HepG2 (cell line): Measurements from ENCODE around the gene ZFP92. TPM values are rescaled to one million over a fixed set of nuclear protein-coding genes. Genes with fewer than 3 reads are reported as not detected.

Experiments used
- DDIT3 ChIP-seq: sonication (generic); formaldehyde crosslinking; IDR thresholded peaks from 2 replicates; pipeline ENCODE4 v1.4.0; 2020; ENCODE audit warnings: mild to moderate bottlenecking, missing genetic modification reagents
- FOXA1 ChIP-seq, 2 experiments: fragments of 450-650 bp in 1 of 2; sonication (generic) in 1 of 2; formaldehyde crosslinking in 1 of 2; IDR thresholded peaks; 2 replicates each; pipeline versions ENCODE4 v1.4.0 to v1.6.1; 2016 to 2020; ENCODE audit warnings: missing genetic modification reagents in 1 of 2
- HHEX ChIP-seq: IDR thresholded peaks from 2 replicates; pipeline ENCODE4 v1.6.1; 2016; ENCODE audit warnings: control low read depth
- HOXD1 ChIP-seq: sonication (generic); formaldehyde crosslinking; IDR thresholded peaks from 2 replicates; pipeline ENCODE4 v1.5.0; 2020; ENCODE audit warnings: missing genetic modification reagents
- MAFF ChIP-seq: IDR thresholded peaks from 2 replicates; pipeline ENCODE4 v1.6.1; 2011; ENCODE audit warnings: low read depth, low read length, improper control_type of control experiment
- MAFK ChIP-seq, 2 experiments: IDR thresholded peaks in 1 of 2; conservative IDR thresholded peaks in 1 of 2; 2 replicates each; pipeline ENCODE4 v1.6.1; 2011; ENCODE audit warnings: improper control_type of control experiment in 2 of 2, low read length in 2 of 2
- MEIS2 ChIP-seq: sonication (generic); formaldehyde crosslinking; IDR thresholded peaks from 2 replicates; pipeline ENCODE4 v1.9.0; 2021; ENCODE audit warnings: mild to moderate bottlenecking, missing genetic modification reagents
- NFYC ChIP-seq: IDR thresholded peaks from 2 replicates; pipeline ENCODE4 v1.6.1; 2016; ENCODE audit warnings: missing genetic modification reagents, missing compliant biosample characterization
- PBX3 ChIP-seq: sonication (generic); formaldehyde crosslinking; IDR thresholded peaks from 2 replicates; pipeline ENCODE4 v1.8.1; 2023; ENCODE audit warnings: missing genetic modification reagents, inconsistent platforms, borderline replicate concordance
- SKI ChIP-seq: fragments of 450-650 bp; IDR thresholded peaks from one replicate; pipeline ENCODE4 v1.6.1; 2018; ENCODE audit warnings: mild to moderate bottlenecking; ENCODE audit not compliant: partially characterized antibody
- ZFP36 ChIP-seq: fragments of 150-350 bp; IDR thresholded peaks from 2 replicates; pipeline ENCODE4 v1.6.1; 2018; ENCODE audit warnings: borderline replicate concordance, low read length, low read depth; ENCODE audit not compliant: partially characterized antibody
- ZFP62 ChIP-seq: sonication (generic); formaldehyde crosslinking; IDR thresholded peaks from 2 replicates; pipeline ENCODE4 v1.4.0; 2020; ENCODE audit warnings: missing genetic modification reagents
- ZNF12 ChIP-seq: sonication (generic); formaldehyde crosslinking; IDR thresholded peaks from 2 replicates; pipeline ENCODE4 v1.5.0; 2020; ENCODE audit warnings: missing genetic modification reagents
- ZNF143 ChIP-seq: sonication (generic); formaldehyde crosslinking; IDR thresholded peaks from 2 replicates; pipeline ENCODE4 v1.4.0; 2020; ENCODE audit warnings: missing genetic modification reagents
- ZNF430 ChIP-seq: sonication (generic); formaldehyde crosslinking; IDR thresholded peaks from 2 replicates; pipeline ENCODE4 v1.9.0; 2021; ENCODE audit warnings: mild to moderate bottlenecking, missing genetic modification reagents
- ZNF644 ChIP-seq: IDR thresholded peaks from 2 replicates; pipeline ENCODE4 v1.6.1; 2016; ENCODE audit warnings: low read depth
- ZNF713 ChIP-seq: sonication (generic); formaldehyde crosslinking; IDR thresholded peaks from 2 replicates; pipeline ENCODE4 v1.4.0; 2020; ENCODE audit warnings: mild to moderate bottlenecking, missing genetic modification reagents
- ZNF720 ChIP-seq: sonication (generic); formaldehyde crosslinking; IDR thresholded peaks from 2 replicates; pipeline ENCODE4 v1.4.0; 2020; ENCODE audit warnings: missing genetic modification reagents
- ZNF766 ChIP-seq: sonication (generic); formaldehyde crosslinking; IDR thresholded peaks from 2 replicates; pipeline ENCODE4 v1.5.0; 2020; ENCODE audit warnings: missing genetic modification reagents, borderline replicate concordance
- ZNF782 ChIP-seq: sonication (generic); formaldehyde crosslinking; IDR thresholded peaks from 2 replicates; pipeline ENCODE4 v1.4.0; 2020; ENCODE audit warnings: missing genetic modification reagents, mild to moderate bottlenecking, borderline replicate concordance
- ZNF841 ChIP-seq: sonication (generic); formaldehyde crosslinking; IDR thresholded peaks from 2 replicates; pipeline ENCODE4 v1.8.1; 2023; ENCODE audit warnings: missing genetic modification reagents, borderline replicate concordance
- polyA plus RNA-seq, 8 experiments: library from polyadenylated mRNA; depleted of rRNA in 3 of 8; stranded (reverse) in 7 of 8; unstranded in 1 of 8; fragments of >200 nt; fragmentation: Illumina TruSeq in 4 of 8; extraction: Trizol in 4 of 8; gene quantifications; 2 replicates each; pipeline versions ENCODE4 v1.2.1 to v1.2.3, GENCODE V29; 2011 to 2016; ENCODE audit warnings: low read depth in 4 of 8, missing spikeins in 1 of 8, mixed read lengths in 1 of 8; ENCODE audit not compliant: insufficient read depth in 1 of 8
- total RNA-seq, 5 experiments: library from RNA; depleted of rRNA; stranded (reverse); fragments of >200 nt; fragmentation: Illumina TruSeq; extraction: Trizol; gene quantifications; 2 replicates each; pipeline ENCODE4 v1.2.3, GENCODE V29; 2016; ENCODE audit warnings: low read depth in 1 of 5
- TF ChIP-seq, protein P1 (sequence below): sonication (generic); formaldehyde crosslinking; IDR thresholded peaks from 2 replicates; pipeline ENCODE4 v1.5.1; 2020; ENCODE audit warnings: missing genetic modification reagents, mild to moderate bottlenecking, borderline replicate concordance
- TF ChIP-seq, protein P2 (sequence below): sonication (generic); formaldehyde crosslinking; IDR thresholded peaks from 2 replicates; pipeline ENCODE4 v1.4.0; 2020; ENCODE audit warnings: missing genetic modification reagents, borderline replicate concordance
- TF ChIP-seq, protein P3 (sequence below): sonication (generic); formaldehyde crosslinking; IDR thresholded peaks from 2 replicates; pipeline ENCODE4 v1.5.0; 2020; ENCODE audit warnings: mild to moderate bottlenecking, missing genetic modification reagents, borderline replicate concordance

ZFP92 gene
- total and polyA plus RNA-seq, 2 of the 13 experiments (the other 11 are each of a cell fraction or from before 2014, with no cell fraction given) = 0.02 TPM; not detected in 1

DNA sequence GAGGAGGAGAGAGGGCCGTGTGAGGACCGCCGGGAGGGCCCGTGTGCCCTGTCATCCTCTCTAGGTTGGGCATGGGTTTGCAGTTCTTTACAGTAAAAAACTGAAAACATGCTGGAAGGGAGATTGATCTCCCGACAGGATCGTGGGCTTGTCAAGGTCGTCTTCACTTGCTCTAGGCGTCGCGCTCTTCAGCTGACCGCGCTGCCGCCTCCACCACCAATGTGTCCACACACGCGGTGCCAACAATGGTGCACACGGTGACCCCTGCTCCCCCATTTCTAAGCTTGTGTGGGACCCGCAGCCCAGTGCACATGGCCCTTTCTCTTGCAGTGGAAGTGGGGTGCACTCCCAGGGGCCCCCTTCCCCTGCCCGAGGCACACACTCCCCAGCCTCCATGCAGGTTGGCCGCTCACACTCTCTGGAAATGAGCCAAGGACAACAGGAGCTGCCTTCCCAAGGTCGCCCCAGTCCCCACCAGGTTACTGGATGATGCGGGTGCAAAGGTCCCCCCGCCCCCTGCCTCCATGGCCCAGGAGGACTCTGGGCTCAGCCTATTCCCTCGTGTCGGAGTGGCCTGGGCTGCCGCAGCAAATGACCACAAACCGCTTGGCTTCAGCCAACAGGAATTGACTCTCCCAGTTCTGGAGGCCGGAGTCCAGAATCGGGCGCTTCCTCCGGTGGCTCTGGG, 1.7 kb upstream of the ZFP92 start (continued):
- TF ChIP-seq ZNF12 (no peak), HOXD1 (CRISPR knock-in tag) (no peak), FOXA1 (IDR thresholded peaks at IDR 0.05) (no peak), FOXA1 (CRISPR knock-in tag; IDR thresholded peaks at IDR 0.05) (peak; percentile 60; the same call in 1 of the 2 replicates), DDIT3 (CRISPR knock-in tag) (no peak), ZNF720 (CRISPR knock-in tag) (no peak), MEIS2 (CRISPR knock-in tag) (no peak), ZNF644 (CRISPR knock-in tag) (0 out of 2 replicates have a peak, but pooled peaks have one; percentile 23), ZNF143 (CRISPR knock-in tag) (no peak), ZNF782 (no peak), ZNF713 (CRISPR knock-in tag) (no peak), MAFK (conservative IDR thresholded peaks at IDR 0.05 in 1 of 2, IDR thresholded peaks at IDR 0.05 in 1 of 2; ENCODE audit: low read length in 2 of 2) (no peak), PBX3 (no peak), ZFP62 (no peak), ZFP36 (no peak), HHEX (CRISPR knock-in tag) (no peak), ZNF766 (CRISPR knock-in tag) (no peak), ZNF430 (CRISPR knock-in tag) (peak; percentile 21; the same call in 1 of the 2 replicates), ZNF841 (CRISPR knock-in tag) (no peak), NFYC (CRISPR knock-in tag) (no peak), SKI (no peak), MAFF (no peak)
- TF ChIP-seq, protein P1, sequence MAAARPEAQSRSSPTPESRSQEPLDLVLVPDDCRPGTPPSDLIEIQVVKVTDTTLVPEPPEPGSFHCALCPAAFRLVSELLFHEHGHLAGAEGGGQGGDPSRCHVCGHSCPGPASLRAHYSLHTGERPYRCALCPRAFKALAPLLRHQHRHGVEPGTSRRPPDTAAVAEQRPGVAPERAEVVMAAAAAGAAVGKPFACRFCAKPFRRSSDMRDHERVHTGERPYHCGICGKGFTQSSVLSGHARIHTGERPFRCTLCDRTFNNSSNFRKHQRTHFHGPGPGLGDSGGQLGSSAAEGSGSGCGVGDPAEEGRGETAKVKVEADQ (CRISPR knock-in tag) = no peak
- TF ChIP-seq, protein P2, sequence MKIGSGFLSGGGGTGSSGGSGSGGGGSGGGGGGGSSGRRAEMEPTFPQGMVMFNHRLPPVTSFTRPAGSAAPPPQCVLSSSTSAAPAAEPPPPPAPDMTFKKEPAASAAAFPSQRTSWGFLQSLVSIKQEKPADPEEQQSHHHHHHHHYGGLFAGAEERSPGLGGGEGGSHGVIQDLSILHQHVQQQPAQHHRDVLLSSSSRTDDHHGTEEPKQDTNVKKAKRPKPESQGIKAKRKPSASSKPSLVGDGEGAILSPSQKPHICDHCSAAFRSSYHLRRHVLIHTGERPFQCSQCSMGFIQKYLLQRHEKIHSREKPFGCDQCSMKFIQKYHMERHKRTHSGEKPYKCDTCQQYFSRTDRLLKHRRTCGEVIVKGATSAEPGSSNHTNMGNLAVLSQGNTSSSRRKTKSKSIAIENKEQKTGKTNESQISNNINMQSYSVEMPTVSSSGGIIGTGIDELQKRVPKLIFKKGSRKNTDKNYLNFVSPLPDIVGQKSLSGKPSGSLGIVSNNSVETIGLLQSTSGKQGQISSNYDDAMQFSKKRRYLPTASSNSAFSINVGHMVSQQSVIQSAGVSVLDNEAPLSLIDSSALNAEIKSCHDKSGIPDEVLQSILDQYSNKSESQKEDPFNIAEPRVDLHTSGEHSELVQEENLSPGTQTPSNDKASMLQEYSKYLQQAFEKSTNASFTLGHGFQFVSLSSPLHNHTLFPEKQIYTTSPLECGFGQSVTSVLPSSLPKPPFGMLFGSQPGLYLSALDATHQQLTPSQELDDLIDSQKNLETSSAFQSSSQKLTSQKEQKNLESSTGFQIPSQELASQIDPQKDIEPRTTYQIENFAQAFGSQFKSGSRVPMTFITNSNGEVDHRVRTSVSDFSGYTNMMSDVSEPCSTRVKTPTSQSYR (CRISPR knock-in tag) = peak; percentile 28; the same call in 1 of the 2 replicates
- TF ChIP-seq, protein P3, sequence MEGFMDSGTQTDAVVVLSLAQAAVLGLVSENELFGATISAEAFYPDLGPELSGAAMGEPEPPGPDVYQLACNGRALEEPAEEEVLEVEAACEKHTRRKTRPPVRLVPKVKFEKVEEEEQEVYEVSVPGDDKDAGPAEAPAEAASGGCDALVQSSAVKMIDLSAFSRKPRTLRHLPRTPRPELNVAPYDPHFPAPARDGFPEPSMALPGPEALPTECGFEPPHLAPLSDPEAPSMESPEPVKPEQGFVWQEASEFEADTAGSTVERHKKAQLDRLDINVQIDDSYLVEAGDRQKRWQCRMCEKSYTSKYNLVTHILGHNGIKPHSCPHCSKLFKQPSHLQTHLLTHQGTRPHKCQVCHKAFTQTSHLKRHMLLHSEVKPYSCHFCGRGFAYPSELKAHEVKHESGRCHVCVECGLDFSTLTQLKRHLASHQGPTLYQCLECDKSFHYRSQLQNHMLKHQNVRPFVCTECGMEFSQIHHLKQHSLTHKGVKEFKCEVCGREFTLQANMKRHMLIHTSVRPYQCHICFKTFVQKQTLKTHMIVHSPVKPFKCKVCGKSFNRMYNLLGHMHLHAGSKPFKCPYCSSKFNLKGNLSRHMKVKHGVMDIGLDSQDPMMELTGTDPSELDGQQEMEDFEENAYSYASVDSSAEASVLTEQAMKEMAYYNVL = no peak
